C4-2B (cell line): ENCODE data around the gene ILDR1.
A peak's percentile ranks its signal among the peaks of the same experiment; 100 is the strongest.

ENCODE experiments used
- H3K27ac ChIP-seq: fragments of 450-650 bp; 2 replicates; pipeline ENCODE4 v1.5.1; 2017
- ZFX ChIP-seq: fragments of 450-650 bp; IDR thresholded peaks from 2 replicates; pipeline ENCODE4 v1.6.1; 2017
- TF ChIP-seq, protein P1 (sequence below): fragments of 450-650 bp; conservative IDR thresholded peaks from 2 replicates; pipeline ENCODE4 v1.5.1; 2017; ENCODE audit warnings: mild to moderate bottlenecking

Gene ILDR1

GRCh38 chr3:122006267-122006666 lies 15.8 kb downstream of the ILDR1 start:
- TF ChIP-seq, protein P1, sequence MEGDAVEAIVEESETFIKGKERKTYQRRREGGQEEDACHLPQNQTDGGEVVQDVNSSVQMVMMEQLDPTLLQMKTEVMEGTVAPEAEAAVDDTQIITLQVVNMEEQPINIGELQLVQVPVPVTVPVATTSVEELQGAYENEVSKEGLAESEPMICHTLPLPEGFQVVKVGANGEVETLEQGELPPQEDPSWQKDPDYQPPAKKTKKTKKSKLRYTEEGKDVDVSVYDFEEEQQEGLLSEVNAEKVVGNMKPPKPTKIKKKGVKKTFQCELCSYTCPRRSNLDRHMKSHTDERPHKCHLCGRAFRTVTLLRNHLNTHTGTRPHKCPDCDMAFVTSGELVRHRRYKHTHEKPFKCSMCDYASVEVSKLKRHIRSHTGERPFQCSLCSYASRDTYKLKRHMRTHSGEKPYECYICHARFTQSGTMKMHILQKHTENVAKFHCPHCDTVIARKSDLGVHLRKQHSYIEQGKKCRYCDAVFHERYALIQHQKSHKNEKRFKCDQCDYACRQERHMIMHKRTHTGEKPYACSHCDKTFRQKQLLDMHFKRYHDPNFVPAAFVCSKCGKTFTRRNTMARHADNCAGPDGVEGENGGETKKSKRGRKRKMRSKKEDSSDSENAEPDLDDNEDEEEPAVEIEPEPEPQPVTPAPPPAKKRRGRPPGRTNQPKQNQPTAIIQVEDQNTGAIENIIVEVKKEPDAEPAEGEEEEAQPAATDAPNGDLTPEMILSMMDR = no peak
- TF ChIP-seq ZFX = no peak
- H3K27ac ChIP-seq = no peak overlapping the region

GRCh38 chr3:122004991-122005565 lies 17.0 kb downstream of the ILDR1 start:
- H3K27ac ChIP-seq = peak overlapping the region; percentile 13; the same call in 1 of the 2 replicates
- TF ChIP-seq, protein P1 = no peak
- TF ChIP-seq ZFX = no peak

- no peak for TF ChIP-seq ZFX
- TF ChIP-seq, protein P1 = no peak
- H3K27ac ChIP-seq = peak overlapping the region; percentile 13; the same call in 1 of the 2 replicates
Measured at GRCh38 chr3:122004107-122004506, 17.9 kb downstream of the ILDR1 start.

DNA sequence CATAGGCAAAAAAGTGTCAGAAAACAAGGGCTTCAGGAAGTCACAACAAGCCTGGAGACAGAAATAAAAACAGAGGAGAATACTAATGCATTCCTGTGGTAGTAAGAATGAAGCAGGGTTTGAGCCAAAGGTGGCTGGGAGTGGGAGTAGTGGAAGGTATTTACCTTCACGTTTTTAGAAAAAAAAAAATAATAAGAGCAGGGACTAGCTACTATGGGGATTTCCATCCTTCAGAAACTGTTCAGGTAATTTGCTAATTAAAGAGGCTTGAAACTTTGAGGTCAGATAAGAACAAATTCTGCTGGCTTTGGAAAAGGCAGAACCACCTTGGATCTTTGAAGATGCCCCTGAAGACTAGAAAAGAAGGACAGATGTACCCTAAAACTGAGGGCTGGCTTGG lies 18.4 kb downstream of the ILDR1 start:
- TF ChIP-seq, protein P1 = no peak
- TF ChIP-seq ZFX = no peak
- no peak overlapping the region for H3K27ac ChIP-seq

DNA sequence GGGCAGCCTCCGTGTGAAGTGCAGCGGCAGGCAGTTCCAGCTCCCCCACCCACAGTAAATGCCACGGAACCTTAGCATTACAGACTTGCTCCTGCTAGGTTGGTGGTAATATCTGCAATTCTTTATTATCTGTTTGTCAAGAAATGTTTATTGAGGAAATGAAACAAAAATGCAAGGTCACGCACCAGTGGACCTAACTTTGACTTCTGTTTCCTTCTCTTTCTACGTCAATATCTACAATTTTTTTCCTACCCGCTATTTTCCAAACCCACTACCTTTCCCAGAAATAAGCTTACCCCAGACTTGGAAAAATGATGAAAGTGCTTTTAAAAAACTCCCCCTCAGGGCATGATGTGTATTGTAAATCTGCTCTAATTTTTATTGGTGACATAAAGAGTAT lies 18.9 kb downstream of the ILDR1 start:
- H3K27ac ChIP-seq = no peak overlapping the region
- TF ChIP-seq, protein P1 = no peak
- TF ChIP-seq ZFX = no peak

DNA sequence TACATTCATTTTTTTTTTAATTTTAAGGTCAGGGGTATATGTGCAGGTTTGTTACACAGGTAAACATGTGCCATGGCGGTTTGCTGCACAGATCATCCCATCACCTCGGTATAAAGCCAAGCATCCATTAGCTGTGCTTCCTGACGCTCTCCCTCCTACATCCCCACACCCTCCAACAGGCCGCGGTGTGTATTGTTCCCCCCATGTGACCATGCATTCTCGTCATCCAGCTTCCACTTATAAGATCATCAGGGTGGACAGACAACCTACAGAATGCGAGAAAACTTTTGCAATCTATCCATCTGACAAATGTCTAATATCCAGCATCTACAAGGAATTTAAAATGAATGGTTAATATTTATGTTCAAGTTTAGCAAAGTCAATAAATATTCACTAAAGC lies 19.4 kb downstream of the ILDR1 start:
- no peak for TF ChIP-seq ZFX
- TF ChIP-seq, protein P1 = no peak
- H3K27ac ChIP-seq = no peak overlapping the region

DNA sequence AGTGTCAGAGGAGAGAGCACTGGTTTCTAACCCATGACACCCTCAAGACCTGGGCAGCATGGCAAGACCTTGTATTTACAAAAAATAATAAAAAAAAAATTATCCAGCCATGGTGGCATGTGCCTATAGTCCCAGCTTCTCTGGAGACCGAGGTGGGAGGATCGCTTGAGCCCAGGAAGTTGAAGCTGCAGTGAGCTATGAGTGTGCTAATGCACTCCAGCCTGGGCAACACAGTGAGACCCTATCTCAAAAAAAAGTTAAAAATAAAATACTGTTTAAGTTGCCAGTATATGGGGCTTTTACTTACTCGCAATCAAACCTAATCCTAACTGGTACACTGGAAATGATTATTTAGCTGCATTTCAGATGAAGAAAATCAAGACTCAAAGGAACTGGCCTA lies 20.2 kb downstream of the ILDR1 start:
- no peak for TF ChIP-seq ZFX
- TF ChIP-seq, protein P1 = no peak
- no peak overlapping the region for H3K27ac ChIP-seq
